Measurements from ENCODE around the gene CCDC71.

Gene CCDC71

GRCh38 chr3:49161197-49161596 lies 4.9 kb downstream of the CCDC71 start:
- no peak for TF ChIP-seq GATA3 (IDR thresholded peaks at IDR 0.05; ENCODE audit: low read depth, low read length)
- TF ChIP-seq GATA2 (IDR thresholded peaks at IDR 0.05; ENCODE audit: low read depth, low read length): no peak

GRCh38 chr3:49158792-49159191 lies 7.3 kb downstream of the CCDC71 start:
- no peak for TF ChIP-seq GATA3 (IDR thresholded peaks at IDR 0.05; ENCODE audit: low read depth, low read length)

- TF ChIP-seq GATA3 (IDR thresholded peaks at IDR 0.05; ENCODE audit: low read depth, low read length) (no peak), GATA2 (IDR thresholded peaks at IDR 0.05; ENCODE audit: low read depth, low read length) (no peak)
Measured at GRCh38 chr3:49158103-49158709, 7.9 kb downstream of the CCDC71 start.

- no peak for TF ChIP-seq GATA2 (IDR thresholded peaks at IDR 0.05; ENCODE audit: low read depth, low read length)
- TF ChIP-seq GATA3 (IDR thresholded peaks at IDR 0.05; ENCODE audit: low read depth, low read length): no peak
Measured at GRCh38 chr3:49157289-49157688, 8.8 kb downstream of the CCDC71 start.

GRCh38 chr3:49153349-49153912 lies 12.7 kb downstream of the CCDC71 start:
- TF ChIP-seq GATA2 (IDR thresholded peaks at IDR 0.05; ENCODE audit: low read depth, low read length) (no peak), GATA3 (IDR thresholded peaks at IDR 0.05; ENCODE audit: low read depth, low read length) (no peak)

- TF ChIP-seq GATA2 (IDR thresholded peaks at IDR 0.05; ENCODE audit: low read depth, low read length) (no peak), GATA3 (IDR thresholded peaks at IDR 0.05; ENCODE audit: low read depth, low read length) (no peak)
Measured at GRCh38 chr3:49151610-49152009, 14.5 kb downstream of the CCDC71 start.

- TF ChIP-seq GATA3 (IDR thresholded peaks at IDR 0.05; ENCODE audit: low read depth, low read length) (no peak), GATA2 (IDR thresholded peaks at IDR 0.05; ENCODE audit: low read depth, low read length) (no peak)
Measured at GRCh38 chr3:49148159-49148558, 18.0 kb downstream of the CCDC71 start.

- TF ChIP-seq GATA3 (IDR thresholded peaks at IDR 0.05; ENCODE audit: low read depth, low read length): no peak
- TF ChIP-seq GATA2 (IDR thresholded peaks at IDR 0.05; ENCODE audit: low read depth, low read length): no peak
Measured at GRCh38 chr3:49140080-49140479, 26.1 kb downstream of the CCDC71 start.

GRCh38 chr3:49135499-49135898 lies 30.6 kb downstream of the CCDC71 start:
- no peak for TF ChIP-seq GATA2 (IDR thresholded peaks at IDR 0.05; ENCODE audit: low read depth, low read length)
- TF ChIP-seq GATA3 (IDR thresholded peaks at IDR 0.05; ENCODE audit: low read depth, low read length): no peak

GRCh38 chr3:49134471-49135265 lies 31.5 kb downstream of the CCDC71 start:
- TF ChIP-seq GATA3 (IDR thresholded peaks at IDR 0.05; ENCODE audit: low read depth, low read length) (no peak), GATA2 (IDR thresholded peaks at IDR 0.05; ENCODE audit: low read depth, low read length) (peak; percentile 51; the same call in 1 of the 2 replicates)

- no peak for TF ChIP-seq GATA2 (IDR thresholded peaks at IDR 0.05; ENCODE audit: low read depth, low read length)
- TF ChIP-seq GATA3 (IDR thresholded peaks at IDR 0.05; ENCODE audit: low read depth, low read length): no peak
Measured at GRCh38 chr3:49133226-49133951, 32.7 kb downstream of the CCDC71 start.

GRCh38 chr3:49132437-49133225 lies 33.5 kb downstream of the CCDC71 start, which contains the start of gene LAMB2:
TSS of gene LAMB2 (minus strand) at chr3:49133050. CDS start at chr3:49132867, 183 bp downstream.
- TF ChIP-seq GATA3 (IDR thresholded peaks at IDR 0.05; ENCODE audit: low read depth, low read length): no peak
- no peak for TF ChIP-seq GATA2 (IDR thresholded peaks at IDR 0.05; ENCODE audit: low read depth, low read length)

GRCh38 chr3:49132073-49132436 lies 34.1 kb downstream of the CCDC71 start:
- TF ChIP-seq GATA2 (IDR thresholded peaks at IDR 0.05; ENCODE audit: low read depth, low read length) (no peak), GATA3 (IDR thresholded peaks at IDR 0.05; ENCODE audit: low read depth, low read length) (no peak)
